Stimulated activated CD8-positive, alpha-beta memory T cell treated with anti-CD3 and anti-CD28 coated beads, Interleukin-12 subunit alpha, Interleukin-12 subunit beta, amount 100 ng/mL, for 1 hour (primary cell): ENCODE results near the gene MAB21L4.

Experiments used
- DNase-seq: peaks from one replicate; pipeline ENCODE4 v3.0.0-alpha.2; 2020; ENCODE audit warnings: low read depth

MAB21L4 gene

GRCh38 chr2:240911641-240912265, 15.8 kb upstream of the MAB21L4 start:
- DNase-seq, result no peak

GRCh38 chr2:240909216-240909974, 13.4 kb upstream of the MAB21L4 start:
- DNase-seq, result no peak

GRCh38 chr2:240906911-240907590, 11.1 kb upstream of the MAB21L4 start:
- DNase-seq, result no peak

GRCh38 chr2:240906141-240906910, 10.4 kb upstream of the MAB21L4 start, which contains the start of gene CROCC2:
CROCC2 (plus strand) TSS chr2:240906336; CDS start chr2:240906514, 178 bp downstream.
- DNase-seq, result no peak

- DNase-seq, result no peak
Observed at GRCh38 chr2:240905176-240905781, 9.3 kb upstream of the MAB21L4 start.

GRCh38 chr2:240904216-240905175, 8.5 kb upstream of the MAB21L4 start:
- DNase-seq, result no peak

GRCh38 chr2:240903191-240904060, 7.5 kb upstream of the MAB21L4 start:
- no peak for DNase-seq

GRCh38 chr2:240902615-240903041, 6.7 kb upstream of the MAB21L4 start:
- no peak for DNase-seq

GRCh38 chr2:240901986-240902614, 6.1 kb upstream of the MAB21L4 start:
- DNase-seq, result no peak

GRCh38 chr2:240900141-240900860, 4.3 kb upstream of the MAB21L4 start:
- DNase-seq, result no peak

- DNase-seq, result no peak
Observed at GRCh38 chr2:240899468-240899865, 3.5 kb upstream of the MAB21L4 start.

GRCh38 chr2:240898731-240899467, 2.9 kb upstream of the MAB21L4 start:
- DNase-seq, result no peak

GRCh38 chr2:240898108-240898730, 2.3 kb upstream of the MAB21L4 start:
- no peak for DNase-seq

- no peak for DNase-seq
Observed at GRCh38 chr2:240896871-240897692, 1.1 kb upstream of the MAB21L4 start.

GRCh38 chr2:240896394-240896793, 438 bp upstream of the MAB21L4 start:
- DNase-seq, result no peak

GRCh38 chr2:240894836-240895558, 959 bp downstream of the MAB21L4 start:
- no peak for DNase-seq
